ENCODE data around the gene MRTFA.
"Not testable (repeated sequence)": the region's sequence is repeated elsewhere in the genome, so short reads cannot be mapped to it uniquely, and the experiment has no call there.

The MRTFA gene

DNA sequence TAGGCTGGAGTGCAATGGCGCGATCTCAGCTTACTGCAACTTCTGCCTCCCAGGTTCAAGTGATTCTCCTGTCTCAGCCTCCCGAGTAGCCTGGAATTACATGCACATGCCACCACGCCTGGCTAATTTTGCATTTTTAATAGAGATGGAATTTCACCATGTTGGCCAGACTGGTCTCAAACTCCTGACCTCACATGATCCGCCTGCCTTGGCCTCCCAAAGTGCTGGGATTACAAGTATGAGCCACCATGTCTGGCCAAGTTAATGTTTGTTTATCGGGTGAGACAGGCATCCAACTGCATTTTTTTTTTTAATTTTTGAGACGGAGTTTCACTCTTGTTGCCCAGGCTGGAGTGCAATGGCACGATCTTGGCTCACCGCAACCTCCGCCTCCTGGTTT is 20.1 kb upstream of the MRTFA start:
- not testable (repeated sequence) for DNase-seq

DNA sequence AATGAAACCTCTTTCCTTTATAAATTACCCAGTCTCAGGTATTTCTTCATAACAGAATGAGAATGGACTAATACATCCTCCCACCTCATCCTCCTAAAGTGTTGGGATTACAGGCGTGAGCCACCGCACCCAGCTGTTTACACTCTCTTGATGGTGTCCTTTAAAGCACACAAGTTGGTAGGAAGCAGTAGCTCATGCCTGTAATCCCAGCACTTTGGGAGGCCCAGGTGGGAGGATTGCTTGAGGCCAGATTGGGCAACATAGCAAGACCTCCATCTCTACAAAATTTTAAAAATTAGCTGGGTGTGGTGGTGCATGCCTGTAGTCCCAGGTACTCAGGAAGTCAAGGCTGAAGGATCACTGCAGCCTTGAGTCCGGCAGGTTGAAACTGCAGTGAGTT is 19.4 kb upstream of the MRTFA start:
- not testable (repeated sequence) for DNase-seq

DNA sequence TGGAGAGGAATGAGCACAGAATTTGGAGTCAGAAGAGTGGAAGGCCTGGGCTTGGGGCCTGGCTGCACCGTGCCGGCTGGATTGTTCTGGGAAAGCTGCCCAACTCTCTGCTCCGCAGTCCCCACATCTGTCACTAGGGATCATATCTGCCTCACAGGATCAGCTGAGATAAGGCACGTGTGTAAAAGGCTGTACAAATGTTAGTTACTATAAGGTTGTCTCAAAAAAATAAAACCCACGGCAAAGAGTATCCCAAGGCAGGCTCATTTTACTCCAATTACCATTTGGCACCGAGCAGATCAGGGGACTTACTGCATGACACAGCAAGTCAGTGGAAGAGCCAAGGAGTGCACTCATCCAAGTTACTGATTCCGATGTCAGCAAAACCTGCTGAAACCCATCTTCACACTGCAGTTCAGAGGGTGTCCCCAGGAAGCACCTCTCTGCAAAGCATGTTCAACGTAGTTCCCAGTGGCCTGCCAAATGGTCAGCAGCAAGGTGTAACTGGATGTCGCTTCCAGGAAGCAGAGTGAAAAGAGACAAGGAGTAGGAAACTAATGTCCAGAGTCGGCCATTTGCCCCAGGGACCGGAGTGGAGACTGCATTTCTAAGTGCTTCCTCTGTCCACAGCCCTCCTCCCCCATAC is 18.1 kb upstream of the MRTFA start:
- peak; percentile 42 for DNase-seq

DNA sequence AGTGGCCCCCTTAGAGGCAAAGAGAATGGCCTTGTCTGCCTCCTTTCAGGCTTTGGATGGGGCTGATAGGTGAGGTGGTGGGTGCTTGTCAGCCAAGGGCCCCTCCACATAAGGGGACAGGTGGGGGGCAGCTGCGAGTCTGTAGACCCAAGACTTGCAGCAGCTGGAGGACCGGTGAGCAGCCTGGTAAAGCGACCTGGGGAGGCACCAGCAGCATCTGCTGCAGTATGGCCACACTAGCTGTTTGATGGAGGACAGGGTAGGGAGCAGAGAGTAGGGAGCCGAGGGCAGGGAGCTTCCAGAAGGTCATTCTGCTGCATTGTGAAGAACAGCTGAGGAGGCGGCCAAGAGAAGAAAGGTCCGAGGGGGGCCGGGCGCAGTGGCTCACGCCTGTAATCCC is 16.8 kb upstream of the MRTFA start:
- no peak for DNase-seq

DNA sequence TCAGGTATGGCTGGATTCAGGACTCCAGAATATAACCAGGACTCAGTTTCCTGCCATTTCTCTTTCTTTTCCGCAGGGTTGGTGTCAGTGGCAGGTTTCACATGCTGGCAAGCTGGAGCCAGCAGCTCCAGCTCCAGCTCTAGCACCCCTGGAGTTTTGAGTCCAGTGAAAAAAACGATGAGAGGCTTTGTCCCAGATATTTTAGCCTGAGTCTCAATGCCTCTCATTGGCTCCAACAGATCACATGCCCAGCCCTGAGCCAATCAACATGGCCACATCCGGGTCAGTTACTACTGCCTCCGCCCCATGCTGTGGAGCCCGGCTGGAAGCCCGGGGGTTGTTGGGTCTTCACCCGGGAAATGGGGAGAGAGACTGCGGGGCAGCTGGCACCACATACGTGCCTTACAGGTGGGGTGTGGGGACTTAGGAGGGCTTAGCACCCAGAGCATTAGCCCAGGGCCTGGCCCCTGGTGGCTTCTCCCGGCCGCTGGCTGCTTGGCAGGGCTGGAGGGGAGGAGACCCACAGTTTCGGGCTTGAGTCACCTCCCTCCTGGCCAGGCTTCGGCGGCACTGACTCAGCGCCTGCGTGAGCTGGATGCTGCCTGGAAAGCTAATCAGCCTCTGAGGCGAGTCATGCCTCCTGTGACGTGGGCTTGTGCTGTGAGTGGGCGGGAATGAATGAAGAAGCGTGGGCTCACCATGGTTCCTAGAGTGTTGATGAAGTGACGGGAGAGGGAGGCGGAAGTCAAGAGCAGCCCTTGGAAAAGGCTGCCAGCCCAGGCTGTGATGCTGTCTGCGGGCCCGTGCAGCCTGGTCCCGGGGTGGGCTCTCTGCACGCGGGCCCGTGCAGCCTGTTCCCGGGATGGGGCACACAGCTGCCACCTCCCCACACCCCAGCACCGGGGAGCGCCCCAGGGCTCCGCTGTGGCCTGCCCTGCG is 15.3 kb upstream of the MRTFA start:
- DNase-seq: peak; percentile 97

DNA sequence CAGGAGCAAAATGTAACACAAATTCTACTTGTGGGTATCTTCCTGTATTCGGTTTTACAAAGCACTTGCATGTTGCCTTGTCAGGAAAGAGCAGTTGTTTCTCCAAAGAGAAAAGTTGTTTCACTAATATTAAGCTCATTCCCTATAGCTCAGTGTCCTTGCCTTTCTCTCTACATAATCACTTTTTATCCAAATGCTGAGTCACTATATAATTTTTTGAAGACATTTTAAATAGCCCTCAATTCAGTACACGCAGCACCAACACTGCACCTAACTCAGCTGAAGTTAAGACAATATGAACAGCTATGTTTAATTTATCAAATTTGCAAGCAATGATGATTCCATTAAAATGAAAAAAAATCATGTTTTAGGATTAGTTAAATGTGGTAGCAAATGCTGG is 14.5 kb upstream of the MRTFA start:
- DNase-seq: peak; percentile 26

DNA sequence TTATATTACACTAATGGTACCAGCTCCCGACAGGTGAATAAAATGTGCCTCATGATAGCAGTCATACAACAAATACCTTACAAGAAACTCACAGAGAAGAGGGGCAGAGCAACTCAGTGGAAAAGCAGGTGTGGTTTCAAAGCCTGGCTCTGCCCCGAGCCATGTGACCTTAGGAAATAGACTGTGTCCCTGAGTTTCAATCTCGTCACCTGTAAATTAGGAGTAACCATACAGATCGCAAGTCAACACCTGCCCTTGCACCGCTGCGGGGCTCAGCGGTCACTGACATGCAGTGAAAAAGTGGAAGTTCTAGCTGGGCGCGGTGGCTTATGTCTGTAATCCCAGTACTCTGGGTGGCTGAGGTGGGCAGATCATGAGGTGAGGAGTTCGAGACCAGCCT is 11.9 kb upstream of the MRTFA start:
- DNase-seq: no peak

DNA sequence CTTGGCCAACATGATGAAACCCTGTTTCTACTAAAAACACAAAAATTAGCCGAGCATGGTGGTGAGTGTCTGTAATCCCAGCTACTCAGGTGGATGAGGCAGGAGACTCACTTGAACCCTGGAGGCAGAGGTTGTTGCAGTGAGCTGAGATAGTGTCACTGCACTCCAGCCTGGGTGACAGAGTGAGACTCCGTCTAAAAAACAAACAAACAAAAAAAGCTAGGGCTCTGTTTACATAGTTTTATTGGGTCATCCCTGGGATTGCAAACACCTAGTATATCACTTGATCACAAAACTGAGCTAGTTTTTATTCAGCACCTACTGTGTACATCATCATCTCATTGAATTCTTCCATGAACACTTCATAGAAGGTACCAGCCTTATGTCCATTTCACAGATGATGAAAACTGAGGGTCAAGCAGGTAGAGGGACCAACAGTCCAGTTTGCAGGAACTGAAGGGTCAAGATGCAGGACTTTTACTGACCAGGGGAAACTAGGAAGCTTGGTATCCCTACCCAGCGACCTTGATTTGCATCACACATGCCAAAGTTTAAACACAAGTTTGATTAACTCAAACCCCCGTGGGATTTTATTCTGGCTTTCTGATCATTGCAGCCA is 9.2 kb upstream of the MRTFA start:
- peak; percentile 28 for DNase-seq

DNA sequence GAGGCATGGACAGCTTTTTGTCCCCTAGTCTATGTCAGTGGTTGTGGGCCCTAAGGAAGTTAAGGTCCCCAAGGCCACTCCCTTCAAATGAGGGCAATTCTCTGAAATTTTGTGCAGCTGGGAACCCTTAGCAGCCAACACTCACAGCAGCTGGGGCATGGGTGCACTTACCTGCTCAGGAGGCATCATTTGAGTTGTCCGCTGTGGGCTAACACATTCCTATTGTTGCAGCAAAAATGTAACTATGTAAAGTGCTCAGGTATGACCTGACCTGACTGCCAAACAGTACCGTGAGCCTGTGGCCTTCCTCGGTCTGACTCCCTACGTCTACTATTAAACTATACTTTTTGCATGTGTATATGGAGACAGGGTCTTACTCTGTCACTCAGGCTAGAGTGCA is 5.8 kb upstream of the MRTFA start:
- DNase-seq: no peak

DNA sequence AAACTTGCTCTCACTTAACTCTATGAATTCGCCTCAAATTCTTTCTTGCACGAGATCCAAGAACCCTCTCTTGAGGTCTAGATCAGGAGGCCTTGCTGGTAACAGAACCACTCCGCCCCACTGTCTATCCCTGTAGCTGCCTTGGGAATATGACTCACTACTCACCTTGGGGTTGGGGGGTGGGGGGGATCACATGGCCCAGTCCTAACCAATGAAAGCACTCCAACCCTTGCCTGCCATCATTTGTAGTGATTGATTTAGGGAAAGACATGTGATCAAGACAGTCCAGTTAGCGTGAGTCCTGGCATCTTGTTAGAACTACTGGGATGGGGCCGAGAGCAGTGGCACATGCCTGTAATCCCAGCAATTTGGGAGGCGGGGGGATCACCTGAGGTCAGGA is 4.8 kb upstream of the MRTFA start:
- DNase-seq: no peak

DNA sequence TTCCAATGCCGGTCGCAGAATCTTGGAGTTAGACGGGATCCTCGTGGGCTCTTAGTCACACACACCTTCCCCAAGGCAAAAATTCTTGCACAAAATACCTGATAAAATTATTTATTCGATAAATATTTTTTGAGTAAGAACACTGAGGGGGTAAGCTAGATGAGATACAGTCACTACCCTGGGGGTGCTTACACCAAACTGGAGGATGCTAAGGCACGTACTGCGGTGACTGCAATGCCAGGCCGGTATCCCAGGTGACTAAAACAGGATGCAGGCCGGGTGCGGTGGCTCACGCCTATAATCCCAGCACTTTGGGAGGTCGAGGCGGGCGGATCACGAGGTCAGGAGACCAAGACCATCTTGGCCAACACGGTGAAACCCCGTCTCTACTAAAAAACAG is 1.7 kb upstream of the MRTFA start:
- DNase-seq: no peak

DNA sequence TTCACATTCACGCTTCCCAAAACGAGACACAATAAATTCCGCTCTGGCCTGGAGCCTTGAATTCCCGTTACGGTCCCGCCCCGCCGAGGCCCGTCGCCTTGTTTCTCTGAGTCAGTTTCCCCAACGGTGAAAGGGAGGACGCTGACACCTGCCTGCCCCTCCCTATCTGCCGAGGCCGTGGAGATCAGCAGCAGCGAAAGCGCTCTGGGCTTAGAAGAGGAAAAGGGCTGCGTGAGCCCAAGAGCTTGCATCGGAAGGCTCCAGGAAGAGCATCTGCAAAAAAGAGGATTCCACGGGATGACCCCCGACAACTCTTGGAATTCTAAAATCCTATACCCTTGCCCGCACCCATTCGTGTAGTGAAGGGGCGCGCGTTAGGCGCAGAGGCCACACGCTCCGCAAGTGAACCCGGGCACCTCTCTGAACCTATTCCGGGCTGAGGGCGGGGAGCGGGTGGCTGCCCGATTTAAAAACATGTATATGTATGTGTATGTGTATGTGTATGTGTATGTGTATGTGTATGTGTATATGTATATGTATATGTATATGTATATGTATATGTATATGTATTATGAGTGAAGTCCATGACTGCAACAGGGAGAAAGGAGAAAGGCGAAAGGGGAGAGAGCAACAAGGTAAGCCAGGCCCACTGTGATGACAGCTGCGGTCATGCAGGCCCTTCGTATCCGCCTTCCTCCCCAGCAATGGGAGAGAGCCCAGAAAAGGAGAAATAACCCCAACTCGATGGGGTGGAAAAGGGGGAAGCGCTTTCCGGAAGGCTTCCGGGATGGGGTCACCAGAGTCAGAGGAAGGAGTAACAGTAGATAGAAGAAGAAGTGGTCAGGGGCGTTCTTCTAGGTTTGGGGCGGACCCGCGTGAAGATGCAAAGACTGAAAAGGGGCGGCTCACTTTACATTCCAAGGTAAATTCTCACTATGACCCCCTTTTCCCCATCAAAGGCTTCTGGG is 948 bp upstream of the MRTFA start:
- peak; percentile 73 for DNase-seq

DNA sequence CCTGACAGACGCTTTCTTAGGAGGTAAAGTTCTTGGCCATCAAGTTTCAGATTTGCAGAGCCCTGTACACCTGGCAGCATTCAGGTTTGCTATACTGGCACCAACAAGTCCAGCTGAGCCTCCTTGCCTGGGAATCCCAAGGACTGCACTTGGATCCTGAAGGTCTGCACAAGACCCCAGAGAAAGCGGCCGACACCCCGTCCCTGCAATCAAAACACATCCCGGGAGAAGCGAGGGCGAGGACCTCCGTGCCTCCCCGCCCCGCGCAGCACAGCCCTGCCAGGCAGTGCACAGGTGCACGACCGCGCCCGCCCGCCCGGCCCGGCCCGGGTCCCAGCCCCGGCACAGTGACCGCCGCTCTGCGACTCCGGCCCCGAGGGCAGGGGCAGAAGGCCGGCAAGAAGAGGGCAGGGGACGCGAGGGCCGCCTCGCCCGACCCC is 559 bp downstream of the MRTFA start:
- DNase-seq: peak; percentile 55

DNA sequence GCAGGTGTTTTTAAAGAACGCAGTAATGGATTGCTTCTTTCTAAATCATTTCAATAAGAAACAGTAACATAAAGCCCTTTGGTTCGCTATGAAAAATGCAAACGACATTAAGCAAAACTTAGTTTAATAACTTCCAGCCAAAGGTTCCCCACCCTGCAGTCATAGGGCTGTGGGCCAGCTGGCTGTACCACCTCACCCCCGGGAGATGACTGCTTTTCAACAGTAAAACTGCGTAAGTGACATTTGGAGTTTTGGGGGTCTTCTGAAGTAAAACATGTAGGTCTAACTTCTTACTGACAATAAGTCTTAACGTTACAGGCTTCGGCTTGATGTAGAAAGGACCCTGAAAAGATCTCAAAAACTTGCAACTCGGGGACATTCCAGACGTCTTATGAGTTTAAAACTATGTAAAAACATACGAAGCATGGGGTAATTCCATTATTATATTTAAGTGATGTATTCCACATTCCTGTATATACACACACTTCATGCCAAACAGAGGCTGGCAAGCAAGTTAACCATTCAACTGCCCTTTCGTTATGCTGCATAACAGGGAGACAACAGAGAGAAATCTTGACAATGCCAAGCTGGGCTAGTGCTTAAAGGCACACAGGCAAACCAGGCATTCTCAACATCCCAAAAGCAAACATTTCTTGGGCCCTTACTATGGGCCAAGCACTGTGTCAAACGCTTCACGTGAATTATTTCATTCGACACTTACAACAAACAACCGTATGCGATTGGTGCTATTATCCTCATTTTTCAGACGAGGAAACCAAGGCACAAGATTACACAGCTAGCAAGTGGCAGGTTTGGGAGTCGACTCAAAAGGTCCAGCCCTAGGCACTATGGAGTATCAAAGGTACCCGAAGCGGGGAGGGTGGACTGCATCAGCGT is 1.2 kb downstream of the MRTFA start:
- DNase-seq: no peak

DNA sequence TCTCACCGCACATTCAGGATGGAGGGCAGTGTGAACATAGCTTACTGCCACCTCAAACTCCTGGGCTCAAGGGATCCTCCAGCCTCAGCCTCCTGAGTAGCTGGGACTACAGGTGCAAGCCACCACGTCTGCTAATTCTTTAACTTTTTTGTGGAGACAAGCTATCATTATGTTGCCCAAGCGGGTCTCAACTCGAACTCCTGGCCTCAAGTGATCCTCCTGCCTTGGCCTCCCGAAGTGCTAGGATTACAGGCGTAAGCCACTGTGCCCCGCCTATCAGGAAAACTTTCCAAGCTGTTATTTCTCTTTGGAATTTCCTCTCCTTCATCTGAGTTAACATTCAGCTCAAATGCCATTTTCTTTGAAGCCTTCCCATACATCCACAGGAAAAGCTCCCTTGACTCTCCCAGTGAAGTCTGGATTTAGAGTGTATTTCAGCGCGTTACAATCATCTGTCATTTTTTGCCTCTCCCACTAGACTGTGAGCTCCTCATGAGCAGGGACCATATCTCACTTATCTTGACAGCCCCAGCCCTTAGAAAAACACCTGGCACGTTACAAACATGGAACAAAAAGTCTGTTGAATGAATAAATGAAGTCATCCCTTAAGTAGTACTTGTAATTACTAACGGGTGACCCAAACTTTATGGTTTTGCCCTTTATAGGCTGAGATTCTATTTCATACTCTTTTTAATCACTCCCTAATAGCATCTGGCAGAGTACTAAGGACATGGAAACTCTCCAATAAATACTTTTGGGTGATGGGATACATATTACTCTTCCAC is 2.2 kb downstream of the MRTFA start:
- DNase-seq: no peak

DNA sequence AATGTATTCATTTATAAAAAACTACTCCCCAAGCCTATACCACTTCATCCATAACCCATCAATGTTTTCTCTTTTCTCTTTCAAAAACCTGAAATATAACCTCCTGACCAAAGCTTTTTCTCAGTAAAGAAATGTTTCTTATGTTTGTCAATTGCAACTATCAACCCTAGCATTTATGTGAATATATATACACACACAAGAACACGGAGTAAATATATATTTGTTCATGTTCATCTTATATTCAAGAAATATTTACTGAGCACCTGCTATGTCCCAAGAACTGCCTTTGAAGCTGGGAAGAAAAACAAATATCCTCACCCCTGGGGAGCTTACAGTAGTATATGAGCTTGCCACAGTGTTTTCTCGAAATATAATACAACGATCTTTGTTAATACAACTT is 3.5 kb downstream of the MRTFA start:
- no peak for DNase-seq

DNA sequence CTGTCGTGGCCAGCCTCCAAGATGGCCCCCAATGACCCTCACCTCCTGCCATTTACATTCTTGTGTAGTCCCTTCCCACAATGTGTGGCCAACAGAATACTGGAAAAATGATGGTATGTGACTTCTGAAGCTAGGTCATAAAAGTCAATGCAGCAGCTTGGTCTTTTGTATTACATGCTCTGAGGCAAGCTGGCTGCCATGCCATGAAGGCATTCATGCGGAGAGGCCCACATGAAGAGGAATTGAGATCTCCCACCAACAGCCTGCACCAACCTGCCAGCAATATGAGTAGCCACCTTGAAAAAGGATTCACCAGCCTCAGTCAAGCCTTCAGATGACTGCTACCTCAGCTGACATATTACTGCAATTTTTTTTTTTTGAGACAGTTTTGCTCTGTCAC is 4.6 kb downstream of the MRTFA start:
- no peak for DNase-seq

DNA sequence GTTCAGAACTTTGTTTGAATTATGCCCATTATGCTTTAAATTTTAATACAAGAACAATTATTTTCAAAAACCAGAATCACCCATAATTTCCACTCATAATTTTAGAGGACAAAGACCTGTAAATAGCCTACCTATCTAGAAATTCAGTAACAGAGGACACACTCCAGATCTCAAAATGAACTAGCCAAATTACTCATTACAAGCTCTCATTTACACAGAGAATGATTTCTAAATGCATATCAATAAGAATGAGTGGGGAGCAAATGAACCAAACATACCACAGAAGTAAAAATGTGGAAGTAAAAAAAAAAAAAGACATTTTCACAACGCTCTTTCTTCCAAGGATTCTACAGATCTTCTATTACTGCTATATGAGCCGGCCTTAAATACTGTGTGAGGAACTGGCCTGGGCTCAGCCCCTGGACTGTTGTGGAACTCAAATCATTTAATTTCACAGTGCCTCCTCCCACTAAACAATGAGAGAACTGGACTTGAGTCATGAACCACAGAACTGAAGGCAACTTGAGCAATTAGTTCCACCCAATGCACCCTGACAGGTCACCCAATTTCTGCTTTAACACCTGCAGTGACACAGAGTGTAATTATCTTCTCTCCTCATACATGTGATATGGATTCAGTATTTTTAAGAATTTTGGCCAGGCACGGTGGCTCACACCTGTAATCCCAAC is 8.0 kb downstream of the MRTFA start:
- no peak for DNase-seq

DNA sequence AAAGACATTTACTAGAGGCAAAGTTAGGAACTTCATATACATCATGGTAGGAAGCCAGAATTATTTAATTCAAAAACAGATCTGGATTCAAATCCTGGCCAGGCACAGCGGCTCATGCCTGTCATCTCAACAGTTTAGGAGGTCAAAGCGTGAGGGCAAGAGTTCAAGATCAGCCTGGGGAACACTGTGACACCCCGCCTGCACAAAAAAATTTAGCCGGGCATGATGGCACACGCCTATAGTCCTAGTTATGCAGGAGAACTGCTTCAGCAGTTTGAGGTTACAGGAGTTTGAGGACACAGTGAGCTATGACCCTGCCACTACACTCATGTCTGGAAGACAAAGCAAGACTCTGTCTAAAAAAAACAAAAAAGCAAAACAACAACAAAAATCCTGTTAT is 8.9 kb downstream of the MRTFA start:
- no peak for DNase-seq

DNA sequence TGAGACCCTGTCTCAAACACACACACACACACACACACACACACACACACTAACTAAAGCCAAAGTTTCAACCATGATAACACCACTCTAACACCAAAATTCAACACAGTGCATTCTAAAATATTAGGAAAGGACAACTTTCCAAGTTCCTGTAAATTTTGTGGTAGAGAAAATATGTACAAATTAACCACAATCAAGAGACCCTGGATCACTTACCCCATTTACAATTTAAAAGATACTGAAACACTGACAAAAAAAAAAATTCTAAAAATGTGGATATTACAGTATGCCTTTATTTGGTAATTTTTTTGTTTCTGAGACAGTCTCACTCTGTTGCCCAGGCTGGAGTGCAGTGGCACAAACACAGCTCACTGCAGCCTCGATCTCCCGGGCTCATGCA is 9.7 kb downstream of the MRTFA start:
- DNase-seq: no peak
